Activated T-cell treated with anti-CD3 and anti-CD28 coated beads, Interleukin-2, amount 50 U/mL, for 72 hours (primary cell): Measurements from ENCODE around the gene AATF. TPM values are rescaled to one million over a fixed set of nuclear protein-coding genes. Genes with fewer than 3 reads are reported as not detected.
A peak's percentile ranks its signal among the peaks of the same experiment; 100 is the strongest.

Source experiments
- ATAC-seq, 2 donors: fragments of 150-1000 bp; cut with Tn5 transposase; replicated peaks in 1 of 2; 2 replicates each; pipeline ENCODE4 v1.10.0; 2021; ENCODE audit warnings: moderate library complexity in 2 of 2, mild to moderate bottlenecking in 1 of 2
- DNase-seq, 2 donors: peaks; one replicate each; pipeline ENCODE4 v3.0.0; 2021 to 2022; ENCODE audit warnings: mixed read lengths in 1 of 2
- H3K27ac Mint-ChIP-seq: one replicate; pipeline ENCODE4 v1.8.0; 2022; ENCODE audit warnings: mild to moderate bottlenecking, moderate library complexity, mixed read lengths
- H3K27me3 Mint-ChIP-seq: one replicate; pipeline ENCODE4 v1.8.0; 2022; ENCODE audit warnings: low read depth, mixed read lengths
- H3K36me3 Mint-ChIP-seq, 2 donors: one replicate each; pipeline ENCODE4 v1.8.0; 2022; ENCODE audit warnings: mixed read lengths in 2 of 2, mild to moderate bottlenecking in 1 of 2; ENCODE audit not compliant: insufficient read depth in 2 of 2
- H3K4me1 Mint-ChIP-seq: one replicate; pipeline ENCODE4 v1.8.0; 2022; ENCODE audit warnings: low read depth, mixed read lengths
- H3K4me3 Mint-ChIP-seq, 2 donors: one replicate each; pipeline ENCODE4 v1.8.0; 2022; ENCODE audit warnings: mild to moderate bottlenecking in 2 of 2, mixed read lengths in 2 of 2, moderate library complexity in 2 of 2
- H3K9me3 Mint-ChIP-seq, 2 donors: one replicate each; pipeline ENCODE4 v1.8.0; 2022; ENCODE audit warnings: mixed read lengths in 2 of 2
- total RNA-seq, 2 donors: library from RNA; stranded (reverse); gene quantifications; one replicate each; pipeline ENCODE4 v1.2.3, GENCODE V29; 2022

The AATF gene
- total RNA-seq, 2 donors from 2014 or later, result 85.1 to 91.9 TPM

DNA sequence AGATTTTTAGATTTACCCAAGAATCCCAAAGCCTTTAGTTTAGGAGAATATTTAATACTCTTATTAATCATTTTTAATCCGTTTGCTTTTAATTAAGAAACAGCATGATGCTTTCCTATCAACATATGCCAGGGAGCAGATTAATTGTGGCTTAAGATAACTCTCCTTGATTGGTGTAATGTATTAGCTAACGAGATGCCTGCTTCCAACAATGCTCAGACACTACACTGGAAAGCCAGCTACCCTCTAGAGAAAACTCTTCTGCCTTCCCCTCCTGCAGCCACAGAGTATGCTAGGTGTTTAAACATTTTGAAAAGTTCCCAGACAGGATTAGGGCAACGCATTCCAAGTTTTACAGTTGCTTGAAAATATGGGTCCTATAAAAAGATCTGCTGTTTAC, 142.2 kb downstream of the AATF start:
- no peak overlapping the region for H3K4me3 Mint-ChIP-seq
- peak overlapping the region; percentile 93 for H3K27ac Mint-ChIP-seq
- ATAC-seq (no peak), DNase-seq (no peak)
- no peaks in the 10 kb centered on the region for H3K27me3 Mint-ChIP-seq
- peaks cover 2 to 16% of the 10 kb centered on the region in 2 donors for H3K36me3 Mint-ChIP-seq
- H3K9me3 Mint-ChIP-seq, result no peaks in the 10 kb centered on the region
- peaks cover 40% of the 10 kb centered on the region for H3K4me1 Mint-ChIP-seq

DNA sequence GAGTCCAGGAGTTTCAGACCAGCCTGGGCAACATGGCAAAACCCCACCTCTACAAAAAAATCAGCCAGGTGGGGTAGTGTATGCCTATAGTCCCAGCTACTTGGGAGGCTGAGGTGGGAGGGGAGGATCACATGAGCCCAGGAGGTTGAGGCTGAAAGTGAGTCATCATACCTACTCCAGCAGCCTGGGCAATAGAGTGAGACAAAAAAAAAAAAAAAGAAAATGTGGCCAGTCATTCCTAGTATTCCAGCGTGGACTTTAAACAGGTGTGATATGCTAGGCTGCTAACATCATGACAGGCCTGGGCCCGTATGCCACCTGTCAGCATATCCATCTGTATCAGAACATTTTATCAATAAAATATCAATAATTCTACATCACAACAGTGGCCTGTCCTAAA, 143.3 kb downstream of the AATF start:
- Mint-ChIP-seq H3K27me3 (no peaks in the 10 kb centered on the region), H3K4me3 (no peak overlapping the region), H3K27ac (no peak overlapping the region), H3K9me3 (no peaks in the 10 kb centered on the region), H3K4me1 (peaks cover 40% of the 10 kb centered on the region), H3K36me3 (peaks cover 7 to 20% of the 10 kb centered on the region in 2 donors)
- DNase-seq (no peak), ATAC-seq (no peak)

DNA sequence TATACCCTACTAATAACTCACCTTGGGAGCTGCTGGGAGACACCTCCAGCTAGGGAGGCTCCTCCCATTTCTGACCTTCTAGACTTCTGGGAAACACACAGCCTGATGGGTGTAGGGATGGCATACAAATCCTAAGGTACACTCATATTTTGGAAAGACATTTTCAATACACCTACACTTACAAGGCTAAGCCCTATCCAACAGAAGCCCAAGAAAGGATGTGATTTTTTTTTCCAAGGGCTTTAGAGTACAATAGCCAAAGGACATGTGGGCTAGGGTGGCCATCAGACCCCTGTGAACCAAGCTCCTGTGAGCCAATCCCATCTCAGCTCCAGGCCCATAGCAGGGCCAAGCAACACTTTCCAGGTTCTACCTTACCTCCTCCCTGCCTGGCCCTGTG, 143.9 kb downstream of the AATF start:
- ATAC-seq (no peak), DNase-seq (no peak)
- H3K27ac Mint-ChIP-seq, result no peak overlapping the region
- no peak overlapping the region for H3K4me3 Mint-ChIP-seq
- no peaks in the 10 kb centered on the region for H3K27me3 Mint-ChIP-seq
- H3K9me3 Mint-ChIP-seq, result no peaks in the 10 kb centered on the region
- H3K36me3 Mint-ChIP-seq, result peaks cover 6 to 15% of the 10 kb centered on the region in 2 donors
- peaks cover 40% of the 10 kb centered on the region for H3K4me1 Mint-ChIP-seq

DNA sequence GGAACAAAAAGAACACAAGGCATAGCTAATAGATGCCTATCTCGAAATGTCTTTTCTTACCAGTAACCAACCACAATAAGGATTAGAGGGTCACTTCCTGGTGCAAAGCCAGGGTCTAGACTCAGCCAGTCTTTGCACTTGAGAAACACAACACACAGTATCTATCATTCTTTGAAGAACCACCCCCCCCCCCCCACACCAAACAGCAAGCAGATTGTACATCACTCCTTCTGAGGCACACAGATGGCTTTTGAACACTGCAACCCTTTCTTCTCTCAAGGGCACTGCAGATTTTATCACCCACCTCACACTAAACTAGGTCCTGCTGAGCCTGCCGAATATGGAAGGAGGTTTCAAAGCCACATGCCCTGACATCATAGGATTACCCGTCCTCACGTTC, 145.6 kb downstream of the AATF start:
- no peak for ATAC-seq
- DNase-seq, result no peak
- no peaks in the 10 kb centered on the region for H3K9me3 Mint-ChIP-seq
- H3K27me3 Mint-ChIP-seq, result no peaks in the 10 kb centered on the region
- peaks cover 27% of the 10 kb centered on the region for H3K4me1 Mint-ChIP-seq
- H3K36me3 Mint-ChIP-seq, result peaks cover 5 to 17% of the 10 kb centered on the region in 2 donors
- H3K4me3 Mint-ChIP-seq, result no peak overlapping the region
- peak overlapping the region; percentile 32 for H3K27ac Mint-ChIP-seq

DNA sequence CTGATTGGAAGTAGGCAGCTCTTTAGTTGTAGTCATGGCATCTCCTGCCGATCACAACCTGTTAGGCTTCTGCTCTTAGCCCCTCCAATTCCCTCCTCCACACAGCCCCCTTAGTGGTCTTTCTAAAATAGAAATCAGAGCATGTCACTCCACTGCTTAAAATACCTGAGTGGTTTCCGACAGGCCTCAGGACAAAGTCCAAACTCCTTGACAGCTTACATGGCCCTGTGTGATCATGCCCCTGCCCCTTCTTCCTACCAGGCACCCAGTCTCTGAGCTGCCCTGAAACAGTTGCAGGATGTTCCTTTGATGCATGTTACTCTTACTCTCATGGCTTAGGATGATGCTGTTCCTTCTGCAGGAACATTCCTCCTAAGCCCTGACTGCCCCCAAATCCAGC, 147.3 kb downstream of the AATF start:
- H3K4me1 Mint-ChIP-seq, result peaks cover 10% of the 10 kb centered on the region
- H3K36me3 Mint-ChIP-seq, result peaks cover 5 to 17% of the 10 kb centered on the region in 2 donors
- H3K4me3 Mint-ChIP-seq, result no peak overlapping the region
- ATAC-seq (no peak), DNase-seq (no peak)
- no peaks in the 10 kb centered on the region for H3K9me3 Mint-ChIP-seq
- H3K27me3 Mint-ChIP-seq, result no peaks in the 10 kb centered on the region
- H3K27ac Mint-ChIP-seq, result no peak overlapping the region

DNA sequence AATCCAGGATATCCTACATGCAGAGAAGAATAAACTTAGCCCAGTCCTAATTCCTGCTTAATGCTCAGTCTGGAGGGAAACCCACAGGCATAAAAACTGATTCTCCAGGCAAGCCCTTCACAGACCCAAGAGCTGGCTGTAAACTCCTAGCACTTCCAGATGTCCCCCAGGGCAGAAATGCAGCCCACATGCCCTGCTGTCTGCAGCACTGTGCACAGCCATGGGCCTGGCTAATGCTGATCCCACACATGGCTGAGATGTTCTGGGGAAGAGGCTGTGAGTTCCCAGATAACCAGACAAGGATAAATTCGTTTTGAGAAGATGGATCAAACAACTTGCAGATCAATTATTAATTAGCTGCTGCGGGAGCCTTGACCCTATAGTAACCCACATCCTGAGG, 148.4 kb downstream of the AATF start:
- Mint-ChIP-seq H3K4me1 (peaks cover 2% of the 10 kb centered on the region), H3K27ac (no peak overlapping the region), H3K36me3 (peaks cover 5 to 17% of the 10 kb centered on the region in 2 donors), H3K9me3 (no peaks in the 10 kb centered on the region), H3K4me3 (no peak overlapping the region), H3K27me3 (no peaks in the 10 kb centered on the region)
- ATAC-seq (no peak), DNase-seq (no peak)

DNA sequence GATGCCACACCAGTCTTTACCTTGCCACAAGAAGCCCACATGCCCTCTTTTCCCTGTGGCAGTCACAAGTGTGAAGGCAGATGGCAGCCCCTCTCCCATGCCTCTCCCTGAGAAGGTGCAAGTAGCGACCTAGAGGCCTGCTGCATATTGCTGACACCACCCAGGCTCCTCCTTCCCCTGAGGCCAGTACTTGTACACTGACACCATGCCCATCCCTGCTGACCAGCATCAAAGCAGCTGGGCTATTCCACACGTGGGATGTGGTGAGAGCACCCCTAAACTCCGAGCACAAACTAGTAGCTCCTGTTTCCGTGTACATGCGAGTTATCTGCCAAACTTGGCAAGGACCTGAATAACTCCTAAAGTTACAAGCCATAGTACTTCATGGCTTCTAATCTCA, 149.4 kb downstream of the AATF start:
- Mint-ChIP-seq H3K4me3 (no peak overlapping the region), H3K27me3 (no peaks in the 10 kb centered on the region), H3K36me3 (peaks cover 5 to 17% of the 10 kb centered on the region in 2 donors), H3K27ac (no peak overlapping the region), H3K9me3 (no peaks in the 10 kb centered on the region), H3K4me1 (no peaks in the 10 kb centered on the region)
- ATAC-seq (no peak), DNase-seq (no peak)

DNA sequence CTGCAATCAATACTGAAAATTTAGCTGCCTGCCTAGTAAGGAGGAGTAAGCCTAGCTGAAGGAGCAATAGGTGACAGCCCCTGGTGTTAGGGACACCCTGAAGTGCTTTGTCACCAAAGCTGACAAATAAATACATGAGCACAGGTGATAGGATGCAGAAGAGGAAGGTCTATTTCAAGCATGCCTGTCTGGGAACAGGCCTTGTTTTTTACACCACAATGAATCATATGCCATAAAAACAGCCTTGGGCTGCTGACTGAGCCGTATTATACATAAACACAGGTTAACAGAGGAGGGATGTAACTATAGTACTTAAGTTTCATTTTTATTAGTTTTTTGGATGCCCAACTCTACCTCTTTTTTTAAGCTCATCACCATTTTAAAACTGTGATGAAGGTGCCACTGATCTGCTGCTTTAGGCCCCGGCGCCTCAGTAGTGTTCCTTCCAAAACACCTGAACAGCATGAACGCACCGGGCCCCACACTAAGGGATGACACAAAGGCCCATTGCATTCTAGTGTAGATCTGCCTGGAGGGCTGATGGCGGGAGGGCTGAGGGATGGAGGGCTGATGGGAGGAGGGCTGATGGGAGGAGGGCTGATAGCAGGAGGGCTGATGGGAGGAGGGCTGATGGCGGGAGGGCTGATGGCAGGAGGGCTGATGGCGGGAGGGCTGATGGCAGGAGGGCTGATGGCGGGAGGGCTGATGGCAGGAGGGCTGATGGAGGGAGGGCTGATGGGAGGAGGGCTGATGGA, 150.3 kb downstream of the AATF start:
- ATAC-seq (no peak), DNase-seq (no peak)
- peaks cover 5 to 18% of the 10 kb centered on the region in 2 donors for H3K36me3 Mint-ChIP-seq
- no peak overlapping the region for H3K4me3 Mint-ChIP-seq
- H3K27me3 Mint-ChIP-seq, result no peaks in the 10 kb centered on the region
- H3K4me1 Mint-ChIP-seq, result no peaks in the 10 kb centered on the region
- no peak overlapping the region for H3K27ac Mint-ChIP-seq
- H3K9me3 Mint-ChIP-seq, result no peaks in the 10 kb centered on the region

DNA sequence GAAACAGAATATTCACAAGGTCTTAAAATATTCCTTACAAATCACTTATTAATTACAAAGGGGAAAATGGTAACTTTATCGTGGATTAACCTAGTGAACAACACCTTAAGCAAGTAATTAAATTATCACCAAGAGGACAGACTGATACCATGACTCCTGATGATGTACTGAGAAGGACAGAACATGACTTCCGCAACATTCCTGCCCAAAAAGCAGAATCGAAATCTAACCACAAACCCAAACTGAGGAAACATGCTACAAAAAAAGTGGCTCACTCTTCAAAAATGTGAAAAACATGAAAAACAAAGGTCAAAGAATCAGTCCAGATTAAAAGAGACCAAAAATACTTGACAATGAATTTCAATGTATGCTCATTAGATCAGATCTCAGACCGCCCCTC, 151.5 kb downstream of the AATF start:
- Mint-ChIP-seq H3K4me1 (no peaks in the 10 kb centered on the region), H3K27ac (no peak overlapping the region), H3K9me3 (no peaks in the 10 kb centered on the region), H3K36me3 (peaks cover 5 to 18% of the 10 kb centered on the region in 2 donors), H3K4me3 (no peak overlapping the region), H3K27me3 (no peaks in the 10 kb centered on the region)
- DNase-seq (no peak), ATAC-seq (no peak)

DNA sequence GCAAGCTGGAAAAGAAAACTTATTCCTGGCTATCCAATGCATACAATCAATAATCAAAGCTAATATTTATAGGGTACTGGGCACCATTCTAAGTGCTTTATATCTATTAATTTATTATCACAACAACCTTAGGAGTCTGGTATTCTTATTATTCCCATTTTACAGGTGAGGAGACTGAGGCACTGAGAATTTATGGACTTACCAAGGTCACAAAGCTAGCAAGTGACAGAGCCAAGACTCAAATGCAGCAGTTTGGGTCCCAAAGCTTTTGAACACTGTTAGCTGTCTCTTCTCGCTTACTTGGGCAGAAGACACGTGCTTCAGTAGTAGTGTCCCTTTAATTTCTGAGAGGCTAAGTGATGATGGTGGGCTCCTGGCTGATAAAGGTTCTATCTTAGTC, 152.6 kb downstream of the AATF start:
- no peak overlapping the region for H3K4me3 Mint-ChIP-seq
- ATAC-seq (no peak), DNase-seq (no peak)
- H3K36me3 Mint-ChIP-seq, result peaks cover 4 to 16% of the 10 kb centered on the region in 2 donors
- H3K4me1 Mint-ChIP-seq, result no peaks in the 10 kb centered on the region
- no peaks in the 10 kb centered on the region for H3K9me3 Mint-ChIP-seq
- H3K27ac Mint-ChIP-seq, result no peak overlapping the region
- H3K27me3 Mint-ChIP-seq, result no peaks in the 10 kb centered on the region

DNA sequence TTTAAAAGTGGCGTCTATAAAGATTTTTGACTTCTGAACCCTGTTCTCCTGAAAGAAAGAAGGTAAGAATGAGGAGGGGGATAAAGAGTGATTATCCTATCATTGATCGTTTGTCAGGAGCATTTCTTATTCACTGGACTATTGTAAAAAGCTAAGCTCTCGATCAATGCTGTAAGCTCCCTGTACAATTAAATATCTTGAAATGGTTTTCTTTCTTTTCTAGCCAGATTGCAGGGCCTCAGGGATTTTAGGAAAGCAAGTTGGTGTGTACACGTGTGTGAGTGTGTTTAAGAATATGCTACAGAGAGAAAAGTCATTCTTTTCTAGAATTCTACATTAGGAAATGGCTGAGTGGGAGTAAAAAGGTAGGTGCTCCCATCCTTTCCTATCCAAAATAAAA, 154.5 kb downstream of the AATF start:
- H3K27me3 Mint-ChIP-seq, result no peaks in the 10 kb centered on the region
- no peak overlapping the region for H3K27ac Mint-ChIP-seq
- no peak for ATAC-seq
- H3K36me3 Mint-ChIP-seq, result peaks cover 0 to 8% of the 10 kb centered on the region in 2 donors
- H3K4me1 Mint-ChIP-seq, result no peaks in the 10 kb centered on the region
- DNase-seq, result no peak
- no peaks in the 10 kb centered on the region for H3K9me3 Mint-ChIP-seq
- no peak overlapping the region for H3K4me3 Mint-ChIP-seq

DNA sequence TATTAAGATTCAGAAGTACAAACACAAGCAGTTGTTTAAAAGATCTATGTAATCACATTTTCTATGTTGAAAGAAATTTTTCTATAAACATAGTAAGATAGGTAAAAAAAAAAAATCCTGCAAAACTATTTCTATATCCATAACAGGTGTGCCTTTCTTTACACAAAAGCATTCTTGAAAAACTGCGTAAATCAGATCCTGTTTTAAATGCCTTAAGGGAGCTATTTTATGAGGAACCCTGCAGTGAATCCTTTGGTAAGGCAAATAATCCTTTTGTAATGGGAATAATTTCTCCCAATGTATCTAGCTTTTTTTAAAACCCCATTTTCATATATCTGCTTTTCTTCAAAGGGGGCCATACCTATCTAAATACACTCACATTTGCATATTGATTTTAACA, 157.3 kb downstream of the AATF start:
- H3K4me1 Mint-ChIP-seq, result no peaks in the 10 kb centered on the region
- peak overlapping the region; percentile 57 for H3K27ac Mint-ChIP-seq
- H3K27me3 Mint-ChIP-seq, result no peaks in the 10 kb centered on the region
- no peak overlapping the region for H3K4me3 Mint-ChIP-seq
- H3K36me3 Mint-ChIP-seq, result peaks cover 1 to 5% of the 10 kb centered on the region in 2 donors
- ATAC-seq (no peak), DNase-seq (no peak)
- H3K9me3 Mint-ChIP-seq, result no peaks in the 10 kb centered on the region
